Measurements from ENCODE around the gene PACS2. TPM values are rescaled to one million over a fixed set of nuclear protein-coding genes. Genes with fewer than 3 reads are reported as not detected.

The PACS2 gene
- total RNA-seq, 1 experiment from 2014 or later, result 65.6 TPM

- DNase-seq (ENCODE audit: low spot score), result peak; percentile 16
Measured at GRCh38 chr14:105398726-105399465, 84.3 kb downstream of the PACS2 start.

DNA sequence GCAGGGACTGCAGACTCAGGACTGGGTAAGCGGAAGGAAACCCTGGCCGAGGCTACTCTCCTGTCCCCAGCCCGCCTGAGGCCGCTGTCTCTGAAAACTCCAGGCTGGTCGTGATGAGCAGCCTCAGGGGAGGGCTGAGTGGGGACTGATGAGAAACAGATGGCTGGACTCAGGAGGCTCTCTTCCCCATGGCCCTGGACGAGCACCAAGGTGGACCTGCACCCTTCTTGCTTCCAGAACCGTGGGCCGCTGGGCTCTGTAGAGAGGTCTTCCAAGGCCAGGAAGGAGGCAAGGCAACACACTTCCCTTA is 84.9 kb downstream of the PACS2 start:
- no peak for DNase-seq (ENCODE audit: low spot score)

DNA sequence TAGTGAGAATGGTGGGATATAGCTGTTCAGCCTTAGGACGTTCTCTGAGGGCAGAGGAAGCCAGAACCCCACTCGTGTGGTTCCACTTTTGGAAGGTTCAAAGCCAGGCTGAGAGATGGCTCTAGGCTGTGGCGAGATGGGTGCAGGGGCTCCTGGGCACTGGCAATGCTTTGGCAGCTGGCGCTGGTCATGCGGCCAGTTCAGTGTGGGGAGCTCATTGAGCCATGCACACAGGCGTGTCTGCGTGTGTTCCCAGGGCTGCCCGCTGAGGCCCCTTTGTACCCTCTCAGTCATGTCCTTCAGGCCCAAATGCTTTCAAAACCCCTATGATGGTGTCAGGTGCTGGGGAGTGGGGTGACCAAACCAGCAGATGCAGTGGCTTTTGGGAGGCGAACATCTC is 85.5 kb downstream of the PACS2 start:
- no peak for DNase-seq (ENCODE audit: low spot score)

DNA sequence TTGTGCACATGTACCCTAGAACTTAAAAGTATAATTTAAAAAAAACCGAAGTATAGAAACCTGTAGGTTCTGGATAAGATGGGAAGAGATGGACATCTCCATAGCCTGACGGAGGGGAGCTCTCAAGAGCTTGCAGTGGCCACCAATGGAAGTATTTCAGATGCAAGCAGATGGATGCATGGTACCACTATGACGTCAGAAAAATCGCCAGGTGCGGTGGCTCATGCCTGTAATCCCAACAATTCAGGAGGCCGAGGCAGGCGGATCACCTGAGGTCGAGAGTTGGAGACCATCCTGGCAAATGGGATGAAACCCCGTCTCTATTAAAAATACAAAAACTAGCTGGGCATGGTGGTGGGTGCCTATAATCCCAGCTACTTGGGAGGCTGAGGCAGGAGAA is 87.2 kb downstream of the PACS2 start:
- DNase-seq (ENCODE audit: low spot score), result no peak

DNA sequence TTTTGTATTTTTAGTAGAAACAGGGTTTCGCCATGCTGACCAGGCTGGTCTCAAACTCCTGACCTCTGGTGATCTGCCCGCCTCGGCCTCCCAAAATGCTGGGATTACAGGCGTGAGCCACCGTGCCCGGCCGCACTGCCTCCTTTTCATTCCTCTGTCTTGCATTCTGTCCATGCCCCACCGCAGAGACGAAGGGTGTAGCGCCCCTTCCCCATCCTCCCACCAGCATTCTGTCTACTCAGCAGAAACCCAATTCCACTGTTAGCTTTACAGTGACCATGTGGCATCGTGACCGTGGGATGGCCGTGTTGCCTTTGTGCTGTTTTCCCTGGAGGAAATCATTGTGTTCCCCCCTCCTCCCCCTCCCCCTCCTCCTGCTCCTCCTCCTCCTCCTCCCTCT is 94.0 kb downstream of the PACS2 start:
- DNase-seq (ENCODE audit: low spot score), result no peak

- no peak for DNase-seq (ENCODE audit: low spot score)
Measured at GRCh38 chr14:105409364-105409763, 94.8 kb downstream of the PACS2 start.

DNA sequence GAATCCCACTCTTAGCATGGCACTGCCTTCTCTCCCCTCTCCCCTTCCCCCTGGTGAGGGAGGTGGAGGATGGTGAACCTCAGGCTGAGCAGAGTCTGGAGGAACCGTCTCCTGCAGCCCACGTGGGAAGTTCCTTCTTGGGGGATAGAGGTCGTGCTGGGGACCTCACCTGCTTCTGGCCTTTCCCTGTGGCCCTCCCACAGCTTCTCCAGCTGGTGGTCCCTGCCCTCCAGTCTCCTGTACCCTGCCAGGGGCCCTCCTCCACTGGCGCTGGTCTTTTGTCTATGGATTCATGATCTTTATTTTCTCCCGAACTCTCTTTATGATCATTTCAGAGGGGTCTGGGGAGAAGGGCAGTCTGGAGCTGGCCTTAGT is 96.1 kb downstream of the PACS2 start:
- no peak for DNase-seq (ENCODE audit: low spot score)

- peak; percentile 34 for DNase-seq (ENCODE audit: low spot score)
Measured at GRCh38 chr14:105411017-105411941, 96.7 kb downstream of the PACS2 start.

- no peak for DNase-seq (ENCODE audit: low spot score)
Measured at GRCh38 chr14:105411985-105412770, 97.6 kb downstream of the PACS2 start.

DNA sequence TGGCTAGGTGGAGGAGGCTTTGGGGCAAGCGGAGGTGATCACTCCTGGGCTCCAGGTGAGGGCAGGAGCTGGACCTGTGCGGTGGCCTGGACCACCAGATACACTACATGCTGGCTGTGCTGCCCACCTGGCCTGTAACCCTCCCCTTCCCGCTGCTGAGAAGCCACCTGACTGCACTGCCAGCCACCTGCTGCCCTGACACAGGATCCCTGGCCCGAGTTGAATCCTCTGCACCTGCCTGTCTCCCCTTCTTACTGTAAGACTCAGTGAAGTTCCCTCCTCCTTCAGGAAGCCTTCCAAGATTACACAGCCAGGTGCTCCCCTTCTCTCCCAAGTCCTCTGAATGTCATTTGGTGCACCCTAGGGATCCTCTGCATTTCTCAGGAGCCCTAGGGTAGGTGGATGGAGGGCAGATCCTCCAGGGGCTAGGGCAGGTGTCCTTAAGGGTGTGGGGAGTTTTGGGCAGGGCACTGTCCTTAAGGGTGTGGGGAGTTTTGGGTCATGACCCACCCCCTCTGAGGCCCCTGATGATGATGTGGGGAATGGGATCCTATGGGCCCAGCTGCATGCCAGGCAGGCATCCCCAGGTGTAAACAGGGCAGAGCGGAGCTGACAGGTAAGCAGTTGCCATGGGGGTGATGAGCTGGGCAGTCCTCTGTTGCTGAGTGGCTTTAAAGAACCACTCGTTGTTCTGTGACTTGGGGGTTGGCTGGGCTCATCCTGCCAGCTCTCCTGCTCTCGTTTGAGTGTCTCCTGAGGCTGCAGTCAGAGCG is 98.4 kb downstream of the PACS2 start:
- DNase-seq (ENCODE audit: low spot score), result no peak

- no peak for DNase-seq (ENCODE audit: low spot score)
Measured at GRCh38 chr14:105413544-105413886, 99.0 kb downstream of the PACS2 start.

GRCh38 chr14:105414456-105415371 is 100.2 kb downstream of the PACS2 start:
- DNase-seq (ENCODE audit: low spot score), result peak; percentile 46

DNA sequence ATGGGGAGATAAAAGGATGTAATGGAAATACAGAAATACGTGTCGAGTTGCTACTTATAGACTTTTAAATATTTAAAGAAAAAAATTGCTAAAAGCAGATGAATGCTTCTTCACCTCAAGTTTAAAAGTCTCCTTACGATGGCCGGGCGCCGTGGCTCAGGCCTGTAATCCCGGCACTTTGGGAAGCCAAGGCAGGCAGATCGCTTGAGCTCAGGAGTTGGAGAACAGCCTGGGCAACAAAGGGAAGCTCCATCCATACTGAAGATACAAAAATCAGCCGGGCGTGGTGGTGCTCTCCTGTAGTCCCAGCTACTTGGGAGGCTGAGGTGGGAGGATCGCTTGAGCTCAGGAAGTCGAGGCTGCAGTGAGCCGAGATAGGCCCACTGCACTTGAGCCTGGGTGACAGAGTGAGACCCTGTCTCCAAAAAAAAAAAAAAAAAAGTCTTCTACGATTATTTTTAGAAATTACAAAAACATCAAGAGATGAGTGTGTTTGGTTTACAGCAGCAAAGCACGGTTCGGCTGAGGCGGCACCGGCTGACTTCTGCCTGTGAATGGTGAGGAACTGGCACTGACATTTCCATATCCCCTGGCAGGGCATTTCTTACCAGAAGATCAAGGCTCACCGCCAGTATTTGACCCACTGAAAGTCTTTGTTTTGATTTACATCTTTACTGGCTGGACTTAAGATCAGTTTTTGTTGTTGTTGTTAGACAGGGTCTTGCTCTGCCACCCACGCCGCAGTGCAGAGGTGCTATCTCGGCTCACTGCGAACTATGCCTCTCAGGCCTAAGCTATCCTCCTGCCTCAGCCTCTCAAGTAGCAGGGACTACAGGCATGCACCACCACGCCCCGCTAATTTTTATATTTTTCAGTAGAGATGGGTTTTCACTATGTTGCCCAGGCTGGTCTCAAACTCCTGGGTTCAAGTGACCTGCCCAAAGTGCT is 101.2 kb downstream of the PACS2 start:
- DNase-seq (ENCODE audit: low spot score), result no peak

DNA sequence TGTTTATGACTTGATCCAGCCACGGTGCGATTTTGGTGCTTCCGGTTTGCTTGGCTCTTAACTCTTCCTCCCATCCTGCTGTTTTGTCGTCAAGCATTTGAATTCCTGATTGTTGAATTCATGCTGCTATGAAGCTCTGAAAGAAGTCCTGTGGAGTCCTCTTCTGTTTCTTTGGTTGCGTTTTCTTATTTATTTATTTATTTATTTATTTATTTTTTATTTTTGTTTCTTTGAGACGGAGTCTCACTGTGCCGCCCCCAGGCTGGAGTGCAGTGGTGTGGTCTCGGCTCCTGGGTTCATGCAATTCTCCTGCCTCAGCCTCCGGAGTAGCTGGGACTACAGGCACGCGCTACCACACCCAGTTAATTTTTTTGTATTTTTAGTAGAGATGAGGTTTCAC is 102.1 kb downstream of the PACS2 start:
- DNase-seq (ENCODE audit: low spot score), result no peak

DNA sequence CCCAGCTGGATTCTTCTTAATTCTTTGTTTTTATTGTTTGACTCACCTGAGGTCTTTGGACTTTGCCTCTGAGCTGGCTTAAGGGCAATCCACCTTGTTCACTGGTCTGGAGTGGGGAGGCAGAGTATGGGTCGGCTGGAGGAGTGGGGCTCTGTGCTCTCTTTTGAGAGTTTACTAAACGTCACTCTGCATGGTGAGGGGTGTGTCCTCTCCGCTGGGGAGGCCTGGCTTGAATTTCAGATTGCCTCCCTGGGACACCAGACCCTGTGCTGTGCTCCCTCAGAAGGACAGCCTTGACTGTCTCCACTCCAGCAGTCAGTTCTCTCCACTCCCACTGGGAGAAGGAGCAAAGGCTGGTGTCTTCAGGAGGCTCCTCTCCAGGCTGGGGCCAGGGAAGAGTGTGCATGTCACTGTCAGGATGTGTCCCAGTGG is 103.2 kb downstream of the PACS2 start:
- DNase-seq (ENCODE audit: low spot score), result no peak

- no peak for DNase-seq (ENCODE audit: low spot score)
Measured at GRCh38 chr14:105418269-105419194, 104.0 kb downstream of the PACS2 start.

DNA sequence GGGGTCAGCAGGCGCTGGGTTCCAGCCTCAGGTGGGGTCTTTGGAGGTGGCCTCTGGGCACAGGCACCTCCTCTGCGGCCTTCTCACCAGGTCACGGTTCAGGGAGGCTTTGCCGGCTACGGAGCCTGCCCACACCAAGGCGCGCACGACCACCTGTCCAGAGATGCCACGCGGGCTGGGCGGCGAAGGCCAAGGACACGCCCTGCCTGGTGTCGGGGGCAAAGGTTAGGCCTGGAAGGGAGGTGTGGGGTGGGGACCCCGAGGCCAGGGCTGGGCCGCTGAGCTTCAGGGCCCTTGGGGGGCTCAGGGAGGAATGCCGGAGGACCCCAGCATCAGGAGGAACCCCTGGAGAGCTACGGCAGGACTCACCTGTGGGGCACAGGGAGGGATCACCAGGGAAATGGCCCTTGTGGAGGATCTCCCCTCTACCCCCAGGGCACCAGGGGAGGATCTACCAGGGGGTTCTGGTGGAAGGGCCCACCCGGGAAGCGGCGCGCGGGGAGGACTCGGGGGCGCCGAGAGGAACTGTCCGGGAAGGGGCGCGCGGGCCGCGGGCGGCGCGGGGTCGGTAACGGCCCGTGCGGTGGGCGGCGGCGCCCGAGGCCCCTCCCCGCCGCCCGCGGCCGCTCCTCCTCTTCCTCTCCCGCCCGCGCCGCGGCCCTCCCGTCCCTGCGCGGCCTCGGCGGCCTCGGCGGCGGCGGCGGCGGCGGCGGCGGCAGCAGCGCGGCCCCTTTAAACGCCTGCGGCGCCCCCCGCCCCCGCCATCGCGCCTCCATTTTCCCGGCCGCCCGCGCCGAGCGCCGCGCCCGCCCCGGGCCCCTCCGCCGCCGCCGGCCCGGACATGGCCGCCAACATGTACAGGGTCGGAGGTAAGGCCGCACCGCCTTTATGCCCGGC is 104.9 kb downstream of the PACS2 start, which contains the start of gene MTA1:
MTA1 (plus strand) TSS at position 633 of the 897 bp plus-strand sequence; CDS start at position 842, 209 bp downstream.
- DNase-seq (ENCODE audit: low spot score), result no peak

All from HT-29 (cell line).